Ascending aorta (tissue), 2 donors: ENCODE measurements around the gene RANGAP1. TPM values are rescaled to one million over a fixed set of nuclear protein-coding genes. Genes with fewer than 3 reads are reported as not detected.

ENCODE experiments used
- DNase-seq, 2 donors: peaks; one replicate each; pipeline ENCODE4 v3.0.0-alpha.2; 2019; ENCODE audit warnings: low spot score in 2 of 2
- H3K27ac ChIP-seq, 2 donors: fragments of 200-600 bp; sonication (generic); one replicate each; pipeline ENCODE4 v1.5.1; 2016 to 2017; ENCODE audit warnings: mild to moderate bottlenecking in 1 of 2
- H3K27me3 ChIP-seq: fragments of 200-600 bp; sonication (generic); one replicate; pipeline ENCODE4 v1.5.1; 2017
- H3K36me3 ChIP-seq, 2 donors: fragments of 200-600 bp; sonication (generic); one replicate each; pipeline ENCODE4 v1.5.1; 2016
- H3K4me1 ChIP-seq, 2 donors: fragments of 200-600 bp; sonication (generic); one replicate each; pipeline ENCODE4 v1.5.1; 2016 to 2017; ENCODE audit warnings: mild to moderate bottlenecking in 1 of 2
- H3K4me3 ChIP-seq, 2 donors: fragments of 200-600 bp; sonication (generic); one replicate each; pipeline ENCODE4 v1.5.1; 2016 to 2017; ENCODE audit warnings: mild to moderate bottlenecking in 1 of 2
- H3K9me3 ChIP-seq, 2 donors: fragments of 200-600 bp; sonication (generic); one replicate each; pipeline ENCODE4 v1.5.1; 2016
- intact Hi-C: fragments of 100-400 bp; cut with DNase I; formaldehyde crosslinking; loops from one replicate; pipeline ENCODE4 v1.15.1; 2023
- total RNA-seq: library from RNA; depleted of rRNA; stranded (reverse); fragments of >200 nt; gene quantifications from one replicate; pipeline ENCODE4 v1.1.0, GENCODE V29; 2016
- TF ChIP-seq, protein P1 (sequence below), 3 experiments: fragments of 200-600 bp in 2 of 3; fragments of 450-650 bp in 1 of 3; sonication (generic) in 2 of 3; IDR thresholded peaks; one replicate each; pipeline ENCODE4 v1.5.1; 2016 to 2019; ENCODE audit warnings: antibody characterized with exemption in 3 of 3, mild to moderate bottlenecking in 1 of 3, moderate library complexity in 1 of 3

RANGAP1 gene
- total RNA-seq, 1 donor from 2014 or later = 49.8 TPM

DNA sequence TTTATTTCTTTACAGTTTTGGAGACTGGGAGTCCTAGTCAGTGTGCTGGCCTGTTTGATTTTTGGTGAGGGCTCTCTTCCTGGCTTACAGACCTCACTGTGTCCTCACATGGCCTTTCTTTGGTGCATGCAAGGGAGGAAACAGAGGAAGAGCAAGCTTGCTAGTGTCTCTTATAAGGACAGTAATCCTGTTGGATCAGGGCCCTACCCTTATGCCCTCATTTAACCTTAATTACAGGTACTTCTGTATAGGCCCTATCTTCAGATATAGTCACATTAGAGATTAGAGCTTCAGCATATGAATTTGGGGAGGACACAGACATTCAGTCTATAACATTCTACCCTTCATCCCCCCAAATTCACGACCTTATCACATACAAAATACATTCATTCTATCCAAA is 29.6 kb upstream of the RANGAP1 start:
- H3K4me1 ChIP-seq = no peaks in the 10 kb centered on the region
- TF ChIP-seq, protein P1, sequence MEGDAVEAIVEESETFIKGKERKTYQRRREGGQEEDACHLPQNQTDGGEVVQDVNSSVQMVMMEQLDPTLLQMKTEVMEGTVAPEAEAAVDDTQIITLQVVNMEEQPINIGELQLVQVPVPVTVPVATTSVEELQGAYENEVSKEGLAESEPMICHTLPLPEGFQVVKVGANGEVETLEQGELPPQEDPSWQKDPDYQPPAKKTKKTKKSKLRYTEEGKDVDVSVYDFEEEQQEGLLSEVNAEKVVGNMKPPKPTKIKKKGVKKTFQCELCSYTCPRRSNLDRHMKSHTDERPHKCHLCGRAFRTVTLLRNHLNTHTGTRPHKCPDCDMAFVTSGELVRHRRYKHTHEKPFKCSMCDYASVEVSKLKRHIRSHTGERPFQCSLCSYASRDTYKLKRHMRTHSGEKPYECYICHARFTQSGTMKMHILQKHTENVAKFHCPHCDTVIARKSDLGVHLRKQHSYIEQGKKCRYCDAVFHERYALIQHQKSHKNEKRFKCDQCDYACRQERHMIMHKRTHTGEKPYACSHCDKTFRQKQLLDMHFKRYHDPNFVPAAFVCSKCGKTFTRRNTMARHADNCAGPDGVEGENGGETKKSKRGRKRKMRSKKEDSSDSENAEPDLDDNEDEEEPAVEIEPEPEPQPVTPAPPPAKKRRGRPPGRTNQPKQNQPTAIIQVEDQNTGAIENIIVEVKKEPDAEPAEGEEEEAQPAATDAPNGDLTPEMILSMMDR (IDR thresholded peaks at IDR 0.05) = no peak
- H3K9me3 ChIP-seq = no peaks in the 10 kb centered on the region
- intact Hi-C loops = no loop called here
- peaks cover 3 to 5% of the 10 kb centered on the region in 2 donors for H3K36me3 ChIP-seq
- DNase-seq = no peak
- H3K27ac ChIP-seq = no peak overlapping the region
- no peaks in the 10 kb centered on the region for H3K27me3 ChIP-seq
- no peak overlapping the region for H3K4me3 ChIP-seq

DNA sequence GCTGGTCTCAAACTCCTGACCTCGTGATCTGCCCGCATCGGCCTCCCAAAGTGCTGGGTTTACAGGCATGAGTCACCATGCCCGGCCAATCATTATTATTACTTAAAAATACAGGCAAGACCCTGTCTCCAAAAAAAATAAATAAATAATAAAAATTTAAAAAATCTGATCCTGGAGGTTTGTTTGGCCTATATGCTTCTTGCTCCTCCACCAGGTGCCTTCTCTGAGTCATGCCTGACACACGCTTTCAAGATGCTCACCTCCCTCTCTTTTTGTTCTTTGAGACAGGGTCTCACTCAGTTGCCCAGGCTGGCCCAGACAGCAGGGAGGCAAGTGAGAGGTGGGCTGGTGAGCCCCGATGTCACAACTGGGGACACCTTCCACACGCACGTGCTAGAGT is 28.8 kb upstream of the RANGAP1 start:
- Histone ChIP-seq H3K4me1 (no peaks in the 10 kb centered on the region), H3K27me3 (no peaks in the 10 kb centered on the region), H3K27ac (no peak overlapping the region), H3K36me3 (peaks cover 0 to 5% of the 10 kb centered on the region in 2 donors), H3K9me3 (no peaks in the 10 kb centered on the region), H3K4me3 (no peak overlapping the region)
- DNase-seq = no peak
- TF ChIP-seq, protein P1 (IDR thresholded peaks at IDR 0.05) = no peak
- intact Hi-C loops = no loop called here

DNA sequence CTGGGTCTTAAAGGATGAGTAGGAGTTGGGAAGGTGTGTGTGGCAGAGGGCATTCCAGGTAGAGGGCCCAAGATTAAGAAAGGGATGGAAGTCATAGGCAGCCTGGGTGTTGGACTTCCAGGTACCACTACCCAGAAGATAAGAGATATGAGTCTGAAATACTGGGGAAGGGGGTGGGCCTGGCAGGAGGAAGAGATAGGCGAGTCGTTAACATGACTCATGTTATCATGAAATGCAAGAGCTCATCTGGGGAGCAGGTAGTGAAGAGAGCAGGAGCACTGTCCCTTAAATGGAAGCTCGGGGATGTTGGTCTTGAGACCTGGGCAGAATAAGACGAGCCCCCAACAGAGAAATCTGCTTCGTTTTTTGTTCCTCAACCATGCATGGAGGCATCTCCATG is 25.5 kb upstream of the RANGAP1 start:
- H3K4me3 ChIP-seq = no peak overlapping the region
- DNase-seq = no peak
- no peaks in the 10 kb centered on the region for H3K4me1 ChIP-seq
- H3K27me3 ChIP-seq = no peaks in the 10 kb centered on the region
- no peaks in the 10 kb centered on the region for H3K9me3 ChIP-seq
- intact Hi-C loops = no loop called here
- no peak overlapping the region for H3K27ac ChIP-seq
- TF ChIP-seq, protein P1 (IDR thresholded peaks at IDR 0.05) = no peak
- peaks cover 0 to 5% of the 10 kb centered on the region in 2 donors for H3K36me3 ChIP-seq

DNA sequence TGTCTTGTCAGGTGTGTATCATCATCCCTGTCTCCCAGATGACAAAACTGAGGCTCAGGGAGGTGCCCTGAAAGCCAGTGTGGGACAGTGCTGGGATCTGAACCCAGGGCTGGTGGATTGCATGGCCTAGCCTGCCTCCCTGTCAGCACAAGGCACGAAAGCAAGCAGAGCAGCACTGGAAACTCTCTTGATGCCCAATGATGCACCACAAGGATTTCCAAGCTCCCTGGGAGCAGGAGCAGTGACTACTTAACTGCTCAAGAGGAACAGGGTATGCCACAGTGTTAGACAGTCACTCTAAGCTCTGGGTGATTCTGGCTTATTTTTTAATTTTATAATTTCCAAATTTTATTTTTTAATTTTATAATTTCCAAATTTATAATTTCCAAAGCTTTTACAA is 24.3 kb upstream of the RANGAP1 start:
- no peaks in the 10 kb centered on the region for H3K9me3 ChIP-seq
- H3K36me3 ChIP-seq = peaks cover 0 to 5% of the 10 kb centered on the region in 2 donors
- no peak overlapping the region for H3K27ac ChIP-seq
- H3K4me3 ChIP-seq = no peak overlapping the region
- TF ChIP-seq, protein P1 (IDR thresholded peaks at IDR 0.05) = no peak
- H3K4me1 ChIP-seq = no peaks in the 10 kb centered on the region
- H3K27me3 ChIP-seq = no peaks in the 10 kb centered on the region
- no peak for DNase-seq
- intact Hi-C loops = no loop called here

DNA sequence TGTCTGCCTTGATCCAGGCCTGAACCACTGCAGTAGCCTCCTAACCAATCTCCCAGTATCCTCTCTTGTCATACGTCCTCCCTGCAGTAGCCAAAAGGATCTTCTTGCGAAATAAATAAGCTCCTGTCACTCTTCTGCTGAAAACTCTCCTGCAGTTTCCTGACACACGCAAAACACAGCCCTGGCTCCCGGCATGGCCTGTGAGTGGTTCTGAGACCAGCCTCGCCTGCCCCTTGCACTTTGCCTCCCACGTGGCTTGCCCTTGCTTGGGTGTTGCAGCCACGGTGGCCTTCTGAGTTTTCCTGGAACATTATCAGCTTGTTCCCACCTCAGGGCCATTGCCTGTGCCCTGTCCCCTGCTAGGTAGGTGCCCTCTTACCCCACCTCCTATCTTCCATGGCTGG is 22.6 kb upstream of the RANGAP1 start:
- no peak overlapping the region for H3K4me3 ChIP-seq
- H3K4me1 ChIP-seq = no peaks in the 10 kb centered on the region
- no peaks in the 10 kb centered on the region for H3K9me3 ChIP-seq
- TF ChIP-seq, protein P1 (IDR thresholded peaks at IDR 0.05) = no peak
- H3K27me3 ChIP-seq = no peaks in the 10 kb centered on the region
- no peak overlapping the region for H3K27ac ChIP-seq
- H3K36me3 ChIP-seq = no peaks in the 10 kb centered on the region
- DNase-seq = no peak
- intact Hi-C loops = no loop called here

DNA sequence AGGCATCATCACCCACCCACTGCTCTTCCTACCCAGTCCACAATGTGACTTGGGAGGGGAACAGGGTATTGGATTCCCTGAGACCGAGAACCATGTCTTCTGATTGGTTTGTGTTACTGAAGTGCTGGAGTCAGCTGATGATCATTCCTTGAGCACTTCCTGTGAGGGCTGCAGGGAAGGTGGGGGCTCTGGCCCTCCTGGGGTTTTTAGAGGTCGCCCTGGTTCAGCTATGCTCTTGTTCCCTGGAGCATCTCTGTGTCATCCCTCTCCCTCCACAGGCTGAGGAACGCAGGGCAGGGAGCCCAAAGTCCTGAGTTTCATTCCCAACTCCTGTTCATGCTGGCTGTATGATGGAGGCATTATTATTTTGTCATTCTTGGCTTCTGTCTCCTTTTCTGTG is 22.1 kb upstream of the RANGAP1 start:
- intact Hi-C loops = no loop called here
- H3K4me1 ChIP-seq = peaks cover 0 to 2% of the 10 kb centered on the region in 2 donors
- H3K4me3 ChIP-seq = no peak overlapping the region
- H3K27me3 ChIP-seq = no peaks in the 10 kb centered on the region
- H3K36me3 ChIP-seq = no peaks in the 10 kb centered on the region
- no peak for DNase-seq
- no peak overlapping the region for H3K27ac ChIP-seq
- TF ChIP-seq, protein P1 (IDR thresholded peaks at IDR 0.05) = no peak
- no peaks in the 10 kb centered on the region for H3K9me3 ChIP-seq
